Mesodermal cell (in vitro differentiated cells): ENCODE data around the gene AKR1C8.
"Not testable (repeated sequence)": the region's sequence is repeated elsewhere in the genome, so short reads cannot be mapped to it uniquely, and the experiment has no call there.

Source experiments
- H3K27ac ChIP-seq: 2 replicates; pipeline ENCODE4 v1.7.0; 2013; ENCODE audit warnings: mild to moderate bottlenecking, low read depth, low read length, moderate library complexity; ENCODE audit not compliant: severe bottlenecking
- H3K36me3 ChIP-seq: 2 replicates; pipeline ENCODE4 v1.7.1; 2013; ENCODE audit warnings: mild to moderate bottlenecking, low read length, moderate library complexity; ENCODE audit not compliant: control insufficient read depth, insufficient read depth
- H3K4me1 ChIP-seq: one replicate; pipeline ENCODE4 v1.7.1; 2013; ENCODE audit warnings: mild to moderate bottlenecking, low read length; ENCODE audit not compliant: insufficient read depth, control insufficient read depth, poor library complexity, severe bottlenecking
- H3K4me3 ChIP-seq: 2 replicates; pipeline ENCODE4 v1.7.0; 2013; ENCODE audit warnings: low read length, control low read depth, mild to moderate bottlenecking; ENCODE audit not compliant: insufficient read depth, poor library complexity, severe bottlenecking; ENCODE audit errors: extremely low read depth
- H3K9me3 ChIP-seq: 2 replicates; pipeline ENCODE4 v1.7.1; 2013; ENCODE audit warnings: mild to moderate bottlenecking, low read length, moderate library complexity; ENCODE audit not compliant: control insufficient read depth
- WGBS, 2 experiments: methylation state at CpG; one replicate each; pipeline ENCODE4 v1.1.5; 2013; ENCODE audit warnings: missing lambda C conversion rate in 2 of 2; ENCODE audit not compliant: insufficient coverage in 2 of 2; 5-methylcytosine and 5-hydroxymethylcytosine counted together

Gene AKR1C8

DNA sequence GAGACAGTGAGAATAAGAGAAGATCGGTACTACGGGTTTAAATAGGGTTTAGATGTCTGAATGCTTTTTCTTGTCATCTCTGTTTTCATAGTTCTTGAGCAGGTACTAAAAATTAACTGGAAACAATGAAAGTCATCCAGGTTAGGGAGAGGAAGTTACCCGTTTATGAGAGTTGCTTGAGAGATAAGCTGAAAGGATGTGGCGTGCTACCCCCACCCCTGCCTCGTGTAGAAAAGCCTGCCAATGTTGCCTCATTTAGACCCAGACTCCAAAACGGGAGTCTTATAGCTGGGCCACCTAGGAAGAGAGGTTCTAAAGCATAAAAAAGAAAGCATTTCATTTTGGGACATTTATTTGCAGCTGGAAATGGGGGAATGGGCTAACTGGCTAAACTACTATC lies 21.8 kb upstream of the AKR1C8 start:
- 64 to 85% methylated on average over 3 to 6 of the region's 6 CpGs for WGBS, 2 experiments
- no peaks in the 10 kb centered on the region for H3K4me1 ChIP-seq
- H3K27ac ChIP-seq: no peak overlapping the region
- H3K4me3 ChIP-seq: no peak overlapping the region
- H3K9me3 ChIP-seq: no peaks in the 10 kb centered on the region
- H3K36me3 ChIP-seq: no peaks in the 10 kb centered on the region

DNA sequence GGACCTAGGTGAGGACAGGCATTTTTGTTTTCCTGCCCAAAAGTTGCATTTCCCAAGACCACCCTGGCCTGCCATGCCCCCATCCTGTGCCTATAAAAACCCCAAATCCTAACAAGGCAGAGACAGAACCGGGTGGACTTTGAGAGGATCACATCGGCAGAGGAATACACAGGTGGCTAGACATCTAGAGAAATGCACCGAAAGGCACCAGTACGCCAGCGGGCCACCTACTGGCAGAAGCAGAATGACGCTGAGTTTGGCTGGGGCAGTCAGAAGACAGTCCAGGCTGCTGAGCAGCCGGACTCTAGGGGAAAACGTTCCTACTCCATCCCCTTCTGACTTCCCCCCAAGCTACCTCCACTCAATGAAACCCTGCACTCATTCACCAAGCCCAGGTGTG lies 14.4 kb upstream of the AKR1C8 start:
- no peak overlapping the region for H3K27ac ChIP-seq
- H3K36me3 ChIP-seq: no peaks in the 10 kb centered on the region
- 80 to 91% methylated on average over 6 to 8 of the region's 8 CpGs for WGBS, 2 experiments
- H3K4me3 ChIP-seq: no peak overlapping the region
- H3K4me1 ChIP-seq: no peaks in the 10 kb centered on the region
- no peaks in the 10 kb centered on the region for H3K9me3 ChIP-seq

DNA sequence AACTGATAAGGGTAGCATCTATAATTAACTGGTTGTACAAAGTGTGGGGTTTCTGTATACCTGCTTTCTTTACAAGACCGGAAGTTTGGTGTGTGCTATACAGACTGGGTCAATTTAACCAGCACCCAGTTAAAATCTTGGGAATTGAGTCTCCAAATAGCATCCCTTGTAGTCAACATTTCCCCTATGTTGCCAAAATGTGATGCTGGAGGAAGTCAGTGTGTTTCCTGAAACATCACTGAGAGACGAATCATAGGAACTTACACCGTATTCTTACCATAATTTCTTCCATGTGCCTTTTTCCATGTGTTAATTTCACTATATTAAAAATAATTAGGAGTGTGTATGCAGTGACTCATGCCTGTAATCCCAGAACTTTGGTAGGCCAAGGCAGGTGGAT lies 13.4 kb upstream of the AKR1C8 start:
- H3K4me1 ChIP-seq: no peaks in the 10 kb centered on the region
- WGBS, 2 experiments: 100% methylated on average over 1 of the region's 3 CpGs; no CpG with 5 or more reads in 1 of the 2 experiments

DNA sequence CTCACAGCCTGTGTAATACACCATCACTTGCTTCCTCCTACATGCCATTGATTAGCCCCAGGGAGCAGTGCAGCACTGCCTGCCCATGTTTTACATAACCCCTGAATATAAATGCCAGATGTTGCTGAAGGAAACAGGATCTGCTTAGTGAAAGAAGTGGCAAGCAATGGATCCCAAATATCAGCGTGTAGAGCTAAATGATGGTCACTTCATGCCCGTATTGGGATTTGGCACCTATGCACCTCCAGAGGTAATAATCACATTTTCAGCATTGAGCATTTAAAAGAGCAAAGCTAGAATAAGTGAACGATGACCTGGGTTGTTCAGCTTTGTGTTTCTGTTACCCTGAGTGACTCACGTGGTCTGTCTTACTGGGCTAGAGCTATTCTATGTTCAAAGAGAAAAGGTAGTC lies 11.8 kb upstream of the AKR1C8 start, which contains the start of gene AKR1C4:
Gene AKR1C4, plus strand, starts transcription at position 136 of the 412 bp plus-strand sequence. Its CDS starts 31 bp downstream, at position 167.
- no peaks in the 10 kb centered on the region for H3K9me3 ChIP-seq
- H3K36me3 ChIP-seq: no peaks in the 10 kb centered on the region
- 93 to 100% methylated on average over 3 to 4 of the region's 4 CpGs for WGBS, 2 experiments
- H3K4me1 ChIP-seq: no peaks in the 10 kb centered on the region
- no peak within 1 kb of the TSS for H3K27ac ChIP-seq
- no peak within 1 kb of the TSS for H3K4me3 ChIP-seq

More for the DNA sequence above, 13.4 kb upstream of the AKR1C8 start:
- Histone ChIP-seq H3K27ac (no peak overlapping the region), H3K36me3 (no peaks in the 10 kb centered on the region), H3K4me3 (no peak overlapping the region), H3K9me3 (no peaks in the 10 kb centered on the region)

DNA sequence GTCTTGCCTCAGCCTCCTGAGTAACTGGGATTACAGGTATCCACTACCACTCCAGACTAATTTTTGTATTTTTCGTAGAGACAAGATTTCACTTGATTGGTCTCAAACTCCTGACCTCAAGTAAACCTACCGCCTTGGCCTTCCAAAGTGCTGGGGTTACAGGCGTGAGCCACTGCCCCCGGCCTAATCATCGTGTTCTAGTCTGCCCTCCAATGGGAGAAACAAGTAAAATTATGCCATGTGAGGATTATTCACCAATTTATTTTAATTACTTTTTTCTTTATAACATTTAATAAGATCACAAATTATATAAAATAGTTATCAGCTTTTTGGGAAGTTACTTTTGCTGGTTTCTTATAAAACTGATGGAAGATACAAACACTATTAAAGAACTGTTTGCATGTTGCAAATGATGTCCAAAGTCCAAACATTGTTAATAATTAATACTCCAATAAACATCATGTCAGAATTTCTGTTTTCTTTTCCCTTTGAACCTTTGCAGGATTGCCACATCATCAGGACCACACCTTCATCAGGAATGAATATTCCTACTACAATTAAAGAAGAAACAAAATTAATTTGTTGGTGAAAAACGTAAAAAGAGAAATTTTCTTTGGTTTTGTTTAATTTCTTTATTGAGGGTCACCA lies 10.9 kb upstream of the AKR1C8 start:
- Histone ChIP-seq H3K4me1 (no peaks in the 10 kb centered on the region), H3K27ac (no peak overlapping the region), H3K4me3 (no peak overlapping the region), H3K9me3 (no peaks in the 10 kb centered on the region), H3K36me3 (no peaks in the 10 kb centered on the region)
- WGBS, 2 experiments: 84 to 87% methylated on average over 3 to 6 of the region's 6 CpGs

DNA sequence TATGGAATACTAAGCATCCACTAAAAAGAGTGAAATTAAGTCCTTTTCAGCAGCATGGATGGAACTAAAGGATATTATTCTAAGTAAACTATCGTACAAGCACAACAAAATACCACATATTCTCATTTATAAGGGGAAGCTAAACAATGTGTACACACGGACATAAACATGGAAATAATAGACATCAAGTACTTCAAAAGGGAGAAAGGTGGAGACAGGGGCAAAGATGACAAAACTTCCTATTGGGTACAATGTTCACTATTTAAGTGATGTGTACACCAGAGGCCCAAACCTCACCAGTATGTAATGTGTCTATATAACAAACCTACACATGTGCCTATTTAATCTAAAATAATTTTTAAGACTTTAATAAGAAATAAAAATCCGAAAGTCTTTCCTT lies 9.5 kb upstream of the AKR1C8 start:
- Histone ChIP-seq H3K4me3 (no peak overlapping the region), H3K4me1 (no peaks in the 10 kb centered on the region), H3K27ac (no peak overlapping the region), H3K36me3 (no peaks in the 10 kb centered on the region), H3K9me3 (no peaks in the 10 kb centered on the region)
- no CpG with 5 or more reads among the region's 3 CpGs for WGBS, 2 experiments

DNA sequence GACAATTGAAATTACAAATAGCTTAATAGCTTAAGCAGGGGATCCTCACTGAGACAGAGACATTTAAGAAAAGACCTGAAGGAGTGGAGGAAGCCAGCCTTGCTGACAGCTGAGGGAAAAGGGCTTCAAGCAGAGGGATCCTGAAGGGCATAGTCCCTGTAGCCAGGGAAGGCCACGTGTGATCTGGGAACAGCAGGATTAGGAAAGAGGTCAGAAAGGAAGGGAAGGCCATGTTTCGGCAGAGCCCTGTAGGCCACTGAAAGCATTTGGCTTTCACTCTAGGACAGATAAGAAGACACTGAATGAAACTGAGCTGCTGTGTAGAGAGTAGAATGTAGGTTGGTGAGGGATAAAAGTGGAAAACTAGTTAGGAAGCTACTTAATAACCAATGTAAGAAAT lies 3.4 kb upstream of the AKR1C8 start:
- H3K4me3 ChIP-seq: no peak overlapping the region
- H3K9me3 ChIP-seq: no peaks in the 10 kb centered on the region
- 54 to 77% methylated on average over 2 of the region's 2 CpGs for WGBS, 2 experiments
- H3K27ac ChIP-seq: no peak overlapping the region
- peaks cover 9% of the 10 kb centered on the region for H3K4me1 ChIP-seq
- no peaks in the 10 kb centered on the region for H3K36me3 ChIP-seq

DNA sequence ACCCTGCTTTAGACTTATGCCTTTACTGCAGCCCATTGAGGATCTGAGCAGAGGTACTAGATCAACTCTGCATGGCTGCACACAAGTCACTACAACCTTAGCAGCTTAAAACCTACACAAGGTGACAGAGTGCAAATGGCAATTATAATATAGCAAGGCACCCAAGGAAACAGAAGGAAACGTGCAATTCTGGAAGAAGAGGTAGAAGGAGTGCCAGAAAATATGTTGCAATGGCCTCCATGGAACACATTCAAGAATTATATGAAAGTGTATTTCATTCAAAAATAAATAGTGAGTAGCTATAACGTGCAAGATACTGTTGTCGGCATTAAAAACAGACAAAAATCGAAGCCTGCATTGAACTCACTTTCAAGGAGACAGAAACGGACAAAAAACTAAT lies 2.9 kb upstream of the AKR1C8 start:
- Histone ChIP-seq H3K4me1 (peaks cover 9% of the 10 kb centered on the region), H3K9me3 (no peaks in the 10 kb centered on the region), H3K27ac (no peak overlapping the region), H3K36me3 (no peaks in the 10 kb centered on the region), H3K4me3 (no peak overlapping the region)
- WGBS, 2 experiments: 95 to 100% methylated on average over 4 to 5 of the region's 5 CpGs

DNA sequence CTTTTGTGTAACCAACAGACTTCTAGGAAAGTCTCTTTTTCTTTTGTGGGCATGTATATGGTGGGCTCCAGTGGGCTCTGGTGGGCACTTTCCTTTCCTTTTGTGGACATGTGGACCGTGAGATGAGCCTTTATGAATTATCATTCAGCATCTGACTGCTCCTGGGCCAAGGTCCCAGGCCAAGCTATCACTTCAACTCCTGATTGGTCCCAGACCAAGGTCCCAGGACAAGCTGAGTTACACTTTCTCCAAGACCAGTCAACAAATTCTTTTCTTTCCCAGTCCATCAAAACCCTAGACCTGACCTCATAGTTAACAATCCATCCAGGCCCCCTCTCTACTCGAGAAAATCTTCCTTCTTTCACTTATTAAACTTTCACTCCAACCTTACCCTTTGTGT lies 1.0 kb downstream of the AKR1C8 start:
- H3K27ac ChIP-seq: no peak overlapping the region
- H3K9me3 ChIP-seq: peaks cover 5% of the 10 kb centered on the region
- H3K4me1 ChIP-seq: peaks cover 9% of the 10 kb centered on the region
- no peak overlapping the region for H3K4me3 ChIP-seq
- WGBS, 2 experiments: 86 to 92% methylated on average over 1 to 2 of the region's 2 CpGs
- H3K36me3 ChIP-seq: no peaks in the 10 kb centered on the region

DNA sequence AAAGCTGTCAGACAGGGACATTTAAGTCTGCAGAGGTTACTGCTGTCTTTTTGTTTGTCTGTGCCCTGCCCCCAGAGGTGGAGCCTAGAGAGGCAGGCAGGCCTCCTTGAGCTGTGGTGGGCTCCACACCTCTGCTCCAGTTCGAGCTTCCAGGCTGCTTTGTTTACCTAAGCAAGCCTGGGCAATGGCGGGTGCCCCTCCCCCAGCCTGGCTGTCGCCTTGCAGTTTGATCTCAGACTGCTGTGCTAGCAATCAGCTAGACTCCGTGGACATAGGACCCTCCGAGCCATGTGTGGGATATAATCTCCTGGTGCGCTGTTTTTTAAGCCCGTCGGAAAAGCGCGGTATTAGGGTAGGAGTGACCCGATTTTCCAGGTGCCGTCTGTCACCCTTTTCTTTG lies 4.4 kb downstream of the AKR1C8 start:
- H3K36me3 ChIP-seq, H3K4me3 ChIP-seq, H3K27ac ChIP-seq, H3K4me1 ChIP-seq, H3K9me3 ChIP-seq: not testable (repeated sequence)
- WGBS, 2 experiments: 80 to 91% methylated on average over 9 to 12 of the region's 12 CpGs

DNA sequence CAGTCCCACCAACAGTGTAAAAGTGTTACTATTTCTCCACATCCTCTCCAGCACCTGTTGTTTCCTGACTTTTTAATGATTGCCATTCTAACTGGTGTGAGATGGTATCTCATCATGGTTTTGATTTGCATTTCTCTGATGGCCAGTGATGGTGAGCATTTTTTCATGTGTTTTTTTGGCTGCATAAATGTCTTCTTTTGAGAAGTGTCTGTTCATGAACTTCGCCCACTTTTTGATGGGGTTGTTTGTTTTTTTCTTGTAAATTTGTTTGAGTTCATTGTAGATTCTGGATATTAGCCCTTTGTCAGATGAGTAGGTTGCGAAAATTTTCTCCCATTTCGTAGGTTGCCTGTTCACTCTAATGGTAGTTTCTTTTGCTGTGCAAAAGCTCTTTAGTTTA lies 9.4 kb downstream of the AKR1C8 start:
- H3K36me3 ChIP-seq, H3K4me3 ChIP-seq, H3K9me3 ChIP-seq, H3K27ac ChIP-seq, H3K4me1 ChIP-seq: not testable (repeated sequence)
- WGBS, 2 experiments: no CpG with 5 or more reads among the region's 3 CpGs
